OCI-LY7 (cell line): Measurements from ENCODE around the gene RNF217. TPM values are rescaled to one million over a fixed set of nuclear protein-coding genes. Genes with fewer than 3 reads are reported as not detected.

Source experiments
- BruUV-seq: library from RNA; stranded (reverse); fragments of 400-500 nt; replicated peaks from 2 replicates; lab custom pipeline; 2021; lab: Mats Ljungman, UMichigan
- CTCF ChIA-PET: fragments of 300-600 bp; sonication (Branson Sonifier 250); formaldehyde crosslinking; loops from one replicate; lab custom pipeline; 2022; ENCODE audit warnings: antibody characterized with exemption; ENCODE audit not compliant: unreplicated experiment; lab: Charles Lee
- POLR2A ChIA-PET: fragments of 300-600 bp; sonication (Branson Sonifier 250); formaldehyde crosslinking; loops from one replicate; lab custom pipeline; 2022; ENCODE audit warnings: antibody characterized with exemption; lab: Charles Lee
- DNase-seq: peaks from one replicate; pipeline ENCODE4 v3.0.0-alpha.2; 2015; ENCODE audit warnings: low spot score
- H2AFZ ChIP-seq: fragments of 200-600 bp; sonication (generic), shearing (Covaris generic); 2 replicates; pipeline ENCODE4 v1.6.1; 2014; ENCODE audit warnings: mild to moderate bottlenecking, antibody characterized with exemption, low read length, moderate library complexity
- H3K27ac ChIP-seq: fragments of 200-600 bp; sonication (generic); 2 replicates; pipeline ENCODE4 v1.5.1; 2014; ENCODE audit warnings: mixed run types, low read depth, mild to moderate bottlenecking, moderate library complexity, low read length, inconsistent platforms; ENCODE audit not compliant: poor library complexity, severe bottlenecking
- H3K36me3 ChIP-seq: fragments of 200-600 bp; sonication (generic); 2 replicates; pipeline ENCODE4 v1.6.1; 2014; ENCODE audit warnings: mild to moderate bottlenecking, antibody characterized with exemption, low read length, moderate library complexity, mixed read lengths; ENCODE audit not compliant: insufficient read depth
- H3K4me1 ChIP-seq: fragments of 200-600 bp; sonication (generic); 2 replicates; pipeline ENCODE4 v1.5.1; 2014; ENCODE audit warnings: mild to moderate bottlenecking, low read length; ENCODE audit not compliant: insufficient read depth, poor library complexity, severe bottlenecking
- H3K4me2 ChIP-seq: fragments of 200-600 bp; sonication (generic); 2 replicates; pipeline ENCODE4 v1.6.1; 2014; ENCODE audit warnings: mild to moderate bottlenecking, low read length
- H3K4me3 ChIP-seq: fragments of 200-600 bp; sonication (generic); 2 replicates; pipeline ENCODE4 v1.5.1; 2014; ENCODE audit warnings: mild to moderate bottlenecking, low read depth, low read length; ENCODE audit not compliant: poor library complexity, severe bottlenecking
- H3K79me2 ChIP-seq: fragments of 200-600 bp; sonication (generic); 2 replicates; pipeline ENCODE4 v1.6.1; 2016; ENCODE audit warnings: low read depth, mild to moderate bottlenecking, low read length, moderate library complexity, mixed read lengths; ENCODE audit not compliant: insufficient read depth
- H3K9me2 ChIP-seq: fragments of 200-600 bp; sonication (generic); 2 replicates; pipeline ENCODE4 v1.6.1; 2016; ENCODE audit warnings: mild to moderate bottlenecking, low read length, mixed read lengths; ENCODE audit not compliant: insufficient read depth
- H3K9me3 ChIP-seq: fragments of 200-600 bp; sonication (generic); 2 replicates; pipeline ENCODE4 v1.6.1; 2014; ENCODE audit warnings: mild to moderate bottlenecking, mixed run types, low read length, mixed read lengths
- H4K20me1 ChIP-seq: fragments of 200-600 bp; sonication (generic); 2 replicates; pipeline ENCODE4 v1.6.1; 2014; ENCODE audit warnings: mild to moderate bottlenecking, antibody characterized with exemption, low read length, moderate library complexity, mixed read lengths; ENCODE audit not compliant: insufficient read depth
- EZH2phosphoT487 ChIP-seq: fragments of 200-600 bp; sonication (generic); IDR thresholded peaks from 2 replicates; pipeline ENCODE4 v1.6.1; 2018; ENCODE audit warnings: low read depth, borderline replicate concordance, mild to moderate bottlenecking, mixed run types, antibody characterized with exemption, low read length, moderate library complexity, mixed read lengths
- intact Hi-C: fragments of 100-400 bp; cut with micrococcal nuclease; formaldehyde crosslinking; loops from one replicate; pipeline ENCODE4 v1.10.0; 2022; ENCODE audit not compliant: unreplicated experiment
- total RNA-seq, 2 experiments: library from RNA; depleted of rRNA in 1 of 2; stranded (reverse); fragments of >200 nt in 1 of 2; shearing (Covaris generic) in 1 of 2; gene quantifications; 2 replicates each; pipeline ENCODE4 v1.2.3, GENCODE V29; 2014 to 2022
- TF ChIP-seq, protein P1 (sequence below): fragments of 200-600 bp; sonication (generic); conservative IDR thresholded peaks from 2 replicates; pipeline ENCODE4 v1.5.1; 2014; ENCODE audit warnings: mild to moderate bottlenecking, antibody characterized with exemption, low read length, moderate library complexity, mixed read lengths

RNF217 gene
- total RNA-seq, 2 experiments from 2014 or later: not detected

DNA sequence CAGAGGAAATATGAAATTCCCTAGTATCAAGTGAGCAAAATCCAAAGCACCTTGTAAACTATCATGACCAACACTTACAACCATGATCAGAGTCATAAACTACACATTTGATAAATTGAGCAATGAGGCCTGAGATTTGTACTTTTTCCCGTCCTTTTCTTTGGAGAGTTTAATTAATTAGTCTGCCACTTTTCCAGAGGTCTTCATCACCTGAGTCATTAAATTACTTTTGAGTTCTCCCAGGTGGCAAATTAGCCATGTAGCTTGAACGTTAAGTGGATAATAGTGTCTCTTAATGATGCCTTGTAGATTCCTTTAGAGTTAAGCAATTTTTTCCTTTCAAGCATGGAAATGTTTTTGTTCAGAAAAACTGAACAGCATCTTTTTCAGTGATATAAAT lies 75.6 kb downstream of the RNF217 start:
- Histone ChIP-seq H3K4me1 (no peaks in the 10 kb centered on the region), H3K36me3 (no peaks in the 10 kb centered on the region), H4K20me1 (no peaks in the 10 kb centered on the region), H3K4me2 (no peak overlapping the region), H3K79me2 (no peaks in the 10 kb centered on the region), H3K4me3 (no peak overlapping the region), H2AFZ (no peak overlapping the region), H3K9me3 (no peaks in the 10 kb centered on the region), H3K27ac (no peak overlapping the region), H3K9me2 (no peaks in the 10 kb centered on the region)
- ChIA-PET POLR2A (no interaction called here), CTCF (no interaction called here)
- no peak for DNase-seq
- intact Hi-C loops: no loop called here
- no TSS peak for BruUV-seq
- TF ChIP-seq, protein P1, sequence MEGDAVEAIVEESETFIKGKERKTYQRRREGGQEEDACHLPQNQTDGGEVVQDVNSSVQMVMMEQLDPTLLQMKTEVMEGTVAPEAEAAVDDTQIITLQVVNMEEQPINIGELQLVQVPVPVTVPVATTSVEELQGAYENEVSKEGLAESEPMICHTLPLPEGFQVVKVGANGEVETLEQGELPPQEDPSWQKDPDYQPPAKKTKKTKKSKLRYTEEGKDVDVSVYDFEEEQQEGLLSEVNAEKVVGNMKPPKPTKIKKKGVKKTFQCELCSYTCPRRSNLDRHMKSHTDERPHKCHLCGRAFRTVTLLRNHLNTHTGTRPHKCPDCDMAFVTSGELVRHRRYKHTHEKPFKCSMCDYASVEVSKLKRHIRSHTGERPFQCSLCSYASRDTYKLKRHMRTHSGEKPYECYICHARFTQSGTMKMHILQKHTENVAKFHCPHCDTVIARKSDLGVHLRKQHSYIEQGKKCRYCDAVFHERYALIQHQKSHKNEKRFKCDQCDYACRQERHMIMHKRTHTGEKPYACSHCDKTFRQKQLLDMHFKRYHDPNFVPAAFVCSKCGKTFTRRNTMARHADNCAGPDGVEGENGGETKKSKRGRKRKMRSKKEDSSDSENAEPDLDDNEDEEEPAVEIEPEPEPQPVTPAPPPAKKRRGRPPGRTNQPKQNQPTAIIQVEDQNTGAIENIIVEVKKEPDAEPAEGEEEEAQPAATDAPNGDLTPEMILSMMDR: no peak
- TF ChIP-seq EZH2phosphoT487: no peak

- no peaks in the 10 kb centered on the region for H3K4me1 ChIP-seq
- no peak overlapping the region for H3K4me2 ChIP-seq
- intact Hi-C loops: no loop called here
- no peaks in the 10 kb centered on the region for H3K79me2 ChIP-seq
- ChIA-PET POLR2A (interaction anchor here (0.7 kb wide), 1 partner anchor 51 kb away, joined by 3 read pairs; no protein-coding TSS in a partner anchor), CTCF (no interaction called here)
- no peak overlapping the region for H3K4me3 ChIP-seq
- H4K20me1 ChIP-seq: no peaks in the 10 kb centered on the region
- no peaks in the 10 kb centered on the region for H3K9me2 ChIP-seq
- TF ChIP-seq, protein P1: no peak
- no peak for TF ChIP-seq EZH2phosphoT487
- no peak for DNase-seq
- no peak overlapping the region for H2AFZ ChIP-seq
- H3K27ac ChIP-seq: no peak overlapping the region
- no peaks in the 10 kb centered on the region for H3K9me3 ChIP-seq
- no TSS peak for BruUV-seq
- H3K36me3 ChIP-seq: no peaks in the 10 kb centered on the region
These were observed 76.7 kb downstream of the RNF217 start for GRCh38 chr6:125038925-125039324.

DNA sequence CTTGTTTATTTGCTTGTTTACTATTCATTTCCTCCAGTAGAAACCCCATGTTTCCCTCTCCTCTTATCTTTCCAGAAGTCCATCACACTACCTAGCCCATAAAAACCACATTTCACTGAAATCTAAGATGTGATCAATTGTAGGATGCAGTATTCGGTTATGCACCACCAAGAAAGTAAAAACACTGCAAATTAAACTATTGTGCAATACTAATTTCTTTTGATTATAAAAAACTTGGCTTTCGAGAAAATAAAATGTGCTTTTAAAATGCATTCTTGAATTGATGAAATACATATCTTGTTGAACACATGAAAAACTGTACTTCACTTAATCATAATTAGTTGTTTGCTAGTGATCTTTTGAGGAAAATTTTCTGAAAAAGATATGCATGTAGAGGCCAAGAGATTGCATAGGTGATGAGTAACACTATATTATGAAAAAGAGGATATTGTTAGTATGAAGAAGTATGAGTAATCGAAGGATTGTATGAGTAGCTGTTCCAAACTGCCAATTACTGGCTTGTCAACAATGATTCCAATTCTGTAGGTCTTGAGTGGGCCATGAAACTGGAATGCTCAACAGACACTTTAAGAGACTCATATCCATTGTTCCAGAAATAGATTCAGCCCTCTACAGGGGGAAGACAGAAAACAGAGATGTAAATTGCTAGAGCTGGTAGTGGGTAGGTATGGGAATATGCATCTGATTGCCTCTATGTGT lies 79.7 kb downstream of the RNF217 start:
- no peaks in the 10 kb centered on the region for H3K9me2 ChIP-seq
- no peaks in the 10 kb centered on the region for H3K4me1 ChIP-seq
- ChIA-PET POLR2A (no interaction called here), CTCF (no interaction called here)
- H3K4me2 ChIP-seq: no peak overlapping the region
- intact Hi-C loops: no loop called here
- DNase-seq: no peak
- BruUV-seq: no TSS peak
- no peak overlapping the region for H3K27ac ChIP-seq
- no peaks in the 10 kb centered on the region for H3K36me3 ChIP-seq
- H3K79me2 ChIP-seq: no peaks in the 10 kb centered on the region
- no peak overlapping the region for H3K4me3 ChIP-seq
- no peak overlapping the region for H2AFZ ChIP-seq
- TF ChIP-seq EZH2phosphoT487: no peak
- TF ChIP-seq, protein P1: no peak
- no peaks in the 10 kb centered on the region for H3K9me3 ChIP-seq
- H4K20me1 ChIP-seq: no peaks in the 10 kb centered on the region
